ENCODE results near the gene DCAF16. TPM values are rescaled to one million over a fixed set of nuclear protein-coding genes. Genes with fewer than 3 reads are reported as not detected.

The DCAF16 gene
- total and polyA plus RNA-seq, 2 donors (not counting 1 experiment from before 2014, with no cell fraction given), result 18.2 to 68.1 TPM

GRCh38 chr4:17809667-17810066 is 890 bp downstream of the DCAF16 start:
- Histone ChIP-seq H4K20me1 (ENCODE audit: control insufficient read depth, insufficient read depth, low read length, poor library complexity, severe bottlenecking) (peaks cover 28% of the 10 kb centered on the region), H3K79me2 (ENCODE audit: control insufficient read depth, insufficient read depth, low read length) (peaks cover 66% of the 10 kb centered on the region), H3K4me1 (ENCODE audit: control insufficient read depth in 2 of 2, insufficient read depth in 2 of 2, low read length in 2 of 2) (peaks cover 32 to 37% of the 10 kb centered on the region in 2 donors), H3K9ac (ENCODE audit: low read length) (peak overlapping the region; percentile 92), H2AFZ (ENCODE audit: insufficient read depth, low read depth, low read length, poor library complexity, severe bottlenecking) (peak overlapping the region; percentile 86), H3K36me3 (replicated peaks in 1 of 2; ENCODE audit: control extremely low read depth in 1 of 2, control insufficient read depth in 1 of 2, extremely low read depth in 1 of 2, insufficient read depth in 2 of 2, low read length in 1 of 2) (peaks cover 1 to 2% of the 10 kb centered on the region in 2 experiments), H3K27ac (ENCODE audit: low read length in 2 of 2) (peak overlapping the region; percentile 94 to 99), H3K4me2 (replicated peaks; ENCODE audit: low read depth, low read length, poor library complexity, severe bottlenecking) (peak overlapping the region; percentile 86), H3K27me3 (replicated peaks in 1 of 4; ENCODE audit: control extremely low read depth in 1 of 4, control insufficient read depth in 3 of 4, insufficient read depth in 4 of 4, low read length in 3 of 4) (no peaks in the 10 kb centered on the region), H3K4me3 (ENCODE audit: control extremely low read depth in 1 of 5, extremely low read depth in 1 of 5, insufficient read depth in 1 of 5, low read depth in 2 of 5, low read length in 4 of 5) (peak overlapping the region; percentile 81 to 91 (median 86)), H3K9me3 (ENCODE audit: control extremely low read depth in 1 of 3, control insufficient read depth in 2 of 3, insufficient read depth in 1 of 3, low read length in 2 of 3) (no peaks in the 10 kb centered on the region)
- intact Hi-C loops (cut with micrococcal nuclease), result loop anchor here (1.0 kb wide), 4 partner anchors 195 to 232 kb away; partner anchors contain the start of genes LAP3 and MED28
- Mint-ChIP-seq H3K27me3 (no peaks in the 10 kb centered on the region), H3K4me3 (peak overlapping the region; percentile 97), H3K4me1 (peaks cover 55% of the 10 kb centered on the region), H3K27ac (peak overlapping the region; percentile 100), H3K9me3 (ENCODE audit: insufficient read depth) (no peaks in the 10 kb centered on the region)
- DNase-seq (no peak), ATAC-seq (ENCODE audit: low read depth) (no peak)
- no CpG with 5 or more reads among the region's 7 CpGs for WGBS (ENCODE audit: insufficient coverage)
- TF ChIP-seq EZH2 (IDR thresholded peaks at IDR 0.05; ENCODE audit: borderline replicate concordance, insufficient read depth, low read depth, low read length, poor library complexity, severe bottlenecking), result no peak
- CTCF ChIA-PET, result interaction anchor here (0.9 to 4.3 kb wide), 9 partner anchors 10 to 297 kb away, joined by 3 to 53 read pairs (median 5); partner anchors contain the start of genes MED28 and QDPR
- POLR2A ChIA-PET, result interaction anchor here (1.0 to 1.2 kb wide), 2 partner anchors 195 to 233 kb away, joined by 3 to 4 read pairs; partner anchors contain the start of genes LAP3 and MED28

GRCh38 chr4:17807446-17807845 is 3.1 kb downstream of the DCAF16 start:
- WGBS (ENCODE audit: insufficient coverage), result no CpG with 5 or more reads among the region's 6 CpGs
- ChIA-PET POLR2A (no interaction called here), CTCF (interaction anchor here (0.6 to 4.3 kb wide), 6 partner anchors 10 to 1828 kb away, joined by 3 to 53 read pairs (median 4); no protein-coding TSS in a partner anchor)
- Mint-ChIP-seq H3K4me1 (peaks cover 55% of the 10 kb centered on the region), H3K27me3 (no peaks in the 10 kb centered on the region), H3K9me3 (ENCODE audit: insufficient read depth) (no peaks in the 10 kb centered on the region), H3K4me3 (peak overlapping the region; percentile 33), H3K27ac (no peak overlapping the region)
- Histone ChIP-seq H3K4me2 (replicated peaks; ENCODE audit: low read depth, low read length, poor library complexity, severe bottlenecking) (peak overlapping the region; percentile 86), H3K9me3 (ENCODE audit: control extremely low read depth in 1 of 3, control insufficient read depth in 2 of 3, insufficient read depth in 1 of 3, low read length in 2 of 3) (no peaks in the 10 kb centered on the region), H3K27ac (ENCODE audit: low read length in 2 of 2) (peak overlapping the region in 1 of 2 donors; percentile 13), H4K20me1 (ENCODE audit: control insufficient read depth, insufficient read depth, low read length, poor library complexity, severe bottlenecking) (peaks cover 28% of the 10 kb centered on the region), H3K9ac (ENCODE audit: low read length) (no peak overlapping the region), H2AFZ (ENCODE audit: insufficient read depth, low read depth, low read length, poor library complexity, severe bottlenecking) (no peak overlapping the region), H3K27me3 (replicated peaks in 1 of 4; ENCODE audit: control extremely low read depth in 1 of 4, control insufficient read depth in 3 of 4, insufficient read depth in 4 of 4, low read length in 3 of 4) (no peaks in the 10 kb centered on the region), H3K79me2 (ENCODE audit: control insufficient read depth, insufficient read depth, low read length) (peaks cover 77% of the 10 kb centered on the region), H3K4me3 (ENCODE audit: control extremely low read depth in 1 of 5, extremely low read depth in 1 of 5, insufficient read depth in 1 of 5, low read depth in 2 of 5, low read length in 4 of 5) (no peak overlapping the region), H3K36me3 (replicated peaks in 1 of 2; ENCODE audit: control extremely low read depth in 1 of 2, control insufficient read depth in 1 of 2, extremely low read depth in 1 of 2, insufficient read depth in 2 of 2, low read length in 1 of 2) (peaks cover 5 to 24% of the 10 kb centered on the region in 2 experiments), H3K4me1 (ENCODE audit: control insufficient read depth in 2 of 2, insufficient read depth in 2 of 2, low read length in 2 of 2) (peaks cover 32 to 37% of the 10 kb centered on the region in 2 donors)
- intact Hi-C loops (cut with micrococcal nuclease), result no loop called here
- TF ChIP-seq EZH2 (IDR thresholded peaks at IDR 0.05; ENCODE audit: borderline replicate concordance, insufficient read depth, low read depth, low read length, poor library complexity, severe bottlenecking), result no peak
- TF ChIP-seq, protein P1, sequence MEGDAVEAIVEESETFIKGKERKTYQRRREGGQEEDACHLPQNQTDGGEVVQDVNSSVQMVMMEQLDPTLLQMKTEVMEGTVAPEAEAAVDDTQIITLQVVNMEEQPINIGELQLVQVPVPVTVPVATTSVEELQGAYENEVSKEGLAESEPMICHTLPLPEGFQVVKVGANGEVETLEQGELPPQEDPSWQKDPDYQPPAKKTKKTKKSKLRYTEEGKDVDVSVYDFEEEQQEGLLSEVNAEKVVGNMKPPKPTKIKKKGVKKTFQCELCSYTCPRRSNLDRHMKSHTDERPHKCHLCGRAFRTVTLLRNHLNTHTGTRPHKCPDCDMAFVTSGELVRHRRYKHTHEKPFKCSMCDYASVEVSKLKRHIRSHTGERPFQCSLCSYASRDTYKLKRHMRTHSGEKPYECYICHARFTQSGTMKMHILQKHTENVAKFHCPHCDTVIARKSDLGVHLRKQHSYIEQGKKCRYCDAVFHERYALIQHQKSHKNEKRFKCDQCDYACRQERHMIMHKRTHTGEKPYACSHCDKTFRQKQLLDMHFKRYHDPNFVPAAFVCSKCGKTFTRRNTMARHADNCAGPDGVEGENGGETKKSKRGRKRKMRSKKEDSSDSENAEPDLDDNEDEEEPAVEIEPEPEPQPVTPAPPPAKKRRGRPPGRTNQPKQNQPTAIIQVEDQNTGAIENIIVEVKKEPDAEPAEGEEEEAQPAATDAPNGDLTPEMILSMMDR (IDR thresholded peaks at IDR 0.05), result no peak
- DNase-seq (no peak), ATAC-seq (ENCODE audit: low read depth) (no peak)
